Measurements from ENCODE around the gene ALCAM. TPM values are rescaled to one million over a fixed set of nuclear protein-coding genes. Genes with fewer than 3 reads are reported as not detected.

Gene ALCAM
- total RNA-seq, 1 experiment from 2014 or later = 16.4 TPM

GRCh38 chr3:105610473-105610872 is 243.8 kb downstream of the ALCAM start:
- Histone ChIP-seq H3K79me2 (ENCODE audit: low read length) (no peaks in the 10 kb centered on the region), H3K36me3 (ENCODE audit: insufficient read depth, low read length) (no peaks in the 10 kb centered on the region), H3K4me3 (ENCODE audit: low read length) (no peak overlapping the region), H4K20me1 (ENCODE audit: insufficient read depth, low read depth, low read length) (no peaks in the 10 kb centered on the region), H3K27ac (ENCODE audit: low read length) (no peak overlapping the region), H2AFZ (ENCODE audit: low read length) (no peak overlapping the region), H3K4me2 (ENCODE audit: low read depth, low read length, poor library complexity, severe bottlenecking) (no peak overlapping the region), H3K9me2 (replicated peaks; ENCODE audit: insufficient read depth, low read length) (no peaks in the 10 kb centered on the region), H3K9ac (ENCODE audit: low read length) (no peak overlapping the region), H3K27me3 (ENCODE audit: low read length) (no peaks in the 10 kb centered on the region), H3K9me3 (ENCODE audit: low read length) (no peaks in the 10 kb centered on the region), H3K4me1 (ENCODE audit: low read length) (no peaks in the 10 kb centered on the region)
- DNase-seq = no peak

- Histone ChIP-seq H3K36me3 (ENCODE audit: insufficient read depth, low read length) (no peaks in the 10 kb centered on the region), H3K4me1 (ENCODE audit: low read length) (no peaks in the 10 kb centered on the region), H3K4me3 (ENCODE audit: low read length) (no peak overlapping the region), H3K27me3 (ENCODE audit: low read length) (no peaks in the 10 kb centered on the region), H3K9me3 (ENCODE audit: low read length) (no peaks in the 10 kb centered on the region), H3K79me2 (ENCODE audit: low read length) (no peaks in the 10 kb centered on the region), H3K9me2 (replicated peaks; ENCODE audit: insufficient read depth, low read length) (no peaks in the 10 kb centered on the region), H4K20me1 (ENCODE audit: insufficient read depth, low read depth, low read length) (no peaks in the 10 kb centered on the region), H2AFZ (ENCODE audit: low read length) (no peak overlapping the region), H3K27ac (ENCODE audit: low read length) (no peak overlapping the region), H3K4me2 (ENCODE audit: low read depth, low read length, poor library complexity, severe bottlenecking) (no peak overlapping the region), H3K9ac (ENCODE audit: low read length) (no peak overlapping the region)
- no peak for DNase-seq
These were observed 244.8 kb downstream of the ALCAM start for GRCh38 chr3:105611304-105612192.

DNA sequence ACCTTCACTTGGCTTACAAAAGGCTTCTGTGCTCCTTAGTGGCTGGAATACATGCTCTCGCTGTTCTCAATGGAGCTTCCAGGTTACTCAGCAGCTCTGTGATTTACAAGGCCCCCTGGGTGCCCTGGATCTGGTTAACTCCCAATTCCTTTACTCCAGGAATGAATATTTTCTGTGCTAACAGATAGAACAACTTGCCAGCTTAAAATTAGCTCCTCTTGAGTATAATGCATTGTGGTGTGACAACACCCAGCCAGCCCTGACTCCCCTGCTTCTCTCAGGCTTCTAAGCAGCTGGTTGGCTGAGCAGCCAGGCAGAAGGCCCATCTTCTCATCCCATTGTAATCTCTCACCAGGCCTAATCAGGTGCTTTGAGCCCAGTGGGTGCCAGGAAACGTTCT is 246.4 kb downstream of the ALCAM start:
- H3K4me2 ChIP-seq (ENCODE audit: low read depth, low read length, poor library complexity, severe bottlenecking) = no peak overlapping the region
- no peaks in the 10 kb centered on the region for H3K9me2 ChIP-seq (replicated peaks; ENCODE audit: insufficient read depth, low read length)
- no peak overlapping the region for H3K4me3 ChIP-seq (ENCODE audit: low read length)
- no peaks in the 10 kb centered on the region for H3K79me2 ChIP-seq (ENCODE audit: low read length)
- H3K36me3 ChIP-seq (ENCODE audit: insufficient read depth, low read length) = no peaks in the 10 kb centered on the region
- H3K27me3 ChIP-seq (ENCODE audit: low read length) = no peaks in the 10 kb centered on the region
- no peaks in the 10 kb centered on the region for H4K20me1 ChIP-seq (ENCODE audit: insufficient read depth, low read depth, low read length)
- H3K9me3 ChIP-seq (ENCODE audit: low read length) = no peaks in the 10 kb centered on the region
- no peak overlapping the region for H2AFZ ChIP-seq (ENCODE audit: low read length)
- H3K4me1 ChIP-seq (ENCODE audit: low read length) = no peaks in the 10 kb centered on the region
- no peak overlapping the region for H3K27ac ChIP-seq (ENCODE audit: low read length)
- no peak overlapping the region for H3K9ac ChIP-seq (ENCODE audit: low read length)
- DNase-seq = no peak

DNA sequence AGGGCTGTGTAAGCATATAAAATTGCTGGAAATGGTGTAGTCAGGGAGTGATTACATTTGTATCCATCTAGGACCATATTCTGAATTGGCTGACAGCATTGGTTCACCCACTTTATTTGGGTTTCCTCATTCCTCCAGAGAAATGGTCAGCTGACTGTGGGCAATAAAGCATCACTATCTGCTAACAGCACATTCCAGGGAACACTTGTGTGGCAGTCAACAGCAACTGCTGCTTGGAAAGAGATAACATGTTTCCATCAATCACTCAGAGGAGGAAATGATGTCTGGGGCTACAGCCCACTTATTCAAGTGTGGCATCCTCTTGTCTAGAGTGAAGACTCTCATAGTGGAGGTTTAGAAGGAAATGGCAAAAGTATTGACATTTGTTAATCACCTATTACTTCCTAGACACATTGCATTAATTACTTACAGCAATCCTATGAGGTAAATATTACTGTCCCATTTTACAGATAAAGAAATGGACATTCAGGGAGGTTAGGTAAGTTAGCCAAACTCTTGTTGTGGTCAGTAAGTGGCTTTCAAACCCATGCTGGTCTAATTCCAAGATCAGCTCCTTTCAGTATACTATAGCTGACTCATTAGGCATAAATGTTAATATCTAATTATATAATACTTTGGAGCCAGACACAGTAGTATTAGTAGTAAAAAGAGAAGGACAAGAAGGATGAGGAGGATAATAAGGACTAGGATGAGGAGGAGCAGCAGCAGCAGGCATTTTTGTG is 247.8 kb downstream of the ALCAM start:
- no peak overlapping the region for H2AFZ ChIP-seq (ENCODE audit: low read length)
- no peak overlapping the region for H3K4me2 ChIP-seq (ENCODE audit: low read depth, low read length, poor library complexity, severe bottlenecking)
- H3K9me3 ChIP-seq (ENCODE audit: low read length) = no peaks in the 10 kb centered on the region
- no peaks in the 10 kb centered on the region for H4K20me1 ChIP-seq (ENCODE audit: insufficient read depth, low read depth, low read length)
- no peak overlapping the region for H3K9ac ChIP-seq (ENCODE audit: low read length)
- no peaks in the 10 kb centered on the region for H3K27me3 ChIP-seq (ENCODE audit: low read length)
- H3K4me3 ChIP-seq (ENCODE audit: low read length) = no peak overlapping the region
- H3K4me1 ChIP-seq (ENCODE audit: low read length) = no peaks in the 10 kb centered on the region
- no peaks in the 10 kb centered on the region for H3K9me2 ChIP-seq (replicated peaks; ENCODE audit: insufficient read depth, low read length)
- no peak for DNase-seq
- H3K79me2 ChIP-seq (ENCODE audit: low read length) = no peaks in the 10 kb centered on the region
- no peaks in the 10 kb centered on the region for H3K36me3 ChIP-seq (ENCODE audit: insufficient read depth, low read length)
- H3K27ac ChIP-seq (ENCODE audit: low read length) = no peak overlapping the region

DNA sequence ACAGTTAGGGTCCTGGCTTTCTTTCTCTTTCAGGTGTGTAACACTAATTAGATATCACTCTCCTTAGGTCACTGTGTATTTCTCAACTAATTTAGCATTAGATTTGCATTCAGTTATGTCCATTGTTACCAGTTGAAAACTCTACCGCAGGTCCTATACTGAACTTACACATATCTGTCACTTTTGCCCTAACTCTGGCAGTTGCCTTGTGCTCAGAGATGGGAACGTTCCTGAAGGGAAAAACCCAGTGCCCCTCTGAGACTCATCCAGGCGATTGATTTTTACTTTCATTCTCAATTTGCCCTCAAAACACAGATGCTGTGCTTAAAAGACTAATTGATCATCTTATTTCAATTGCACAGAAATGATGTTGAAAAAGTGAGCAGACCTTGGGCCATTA is 249.1 kb downstream of the ALCAM start:
- H3K36me3 ChIP-seq (ENCODE audit: insufficient read depth, low read length) = no peaks in the 10 kb centered on the region
- no peak overlapping the region for H3K4me3 ChIP-seq (ENCODE audit: low read length)
- no peaks in the 10 kb centered on the region for H3K27me3 ChIP-seq (ENCODE audit: low read length)
- H3K9ac ChIP-seq (ENCODE audit: low read length) = no peak overlapping the region
- H3K79me2 ChIP-seq (ENCODE audit: low read length) = no peaks in the 10 kb centered on the region
- no peaks in the 10 kb centered on the region for H3K4me1 ChIP-seq (ENCODE audit: low read length)
- H3K4me2 ChIP-seq (ENCODE audit: low read depth, low read length, poor library complexity, severe bottlenecking) = no peak overlapping the region
- no peak for DNase-seq
- H2AFZ ChIP-seq (ENCODE audit: low read length) = no peak overlapping the region
- H3K9me2 ChIP-seq (replicated peaks; ENCODE audit: insufficient read depth, low read length) = no peaks in the 10 kb centered on the region
- H3K9me3 ChIP-seq (ENCODE audit: low read length) = no peaks in the 10 kb centered on the region
- H4K20me1 ChIP-seq (ENCODE audit: insufficient read depth, low read depth, low read length) = no peaks in the 10 kb centered on the region
- no peak overlapping the region for H3K27ac ChIP-seq (ENCODE audit: low read length)

DNA sequence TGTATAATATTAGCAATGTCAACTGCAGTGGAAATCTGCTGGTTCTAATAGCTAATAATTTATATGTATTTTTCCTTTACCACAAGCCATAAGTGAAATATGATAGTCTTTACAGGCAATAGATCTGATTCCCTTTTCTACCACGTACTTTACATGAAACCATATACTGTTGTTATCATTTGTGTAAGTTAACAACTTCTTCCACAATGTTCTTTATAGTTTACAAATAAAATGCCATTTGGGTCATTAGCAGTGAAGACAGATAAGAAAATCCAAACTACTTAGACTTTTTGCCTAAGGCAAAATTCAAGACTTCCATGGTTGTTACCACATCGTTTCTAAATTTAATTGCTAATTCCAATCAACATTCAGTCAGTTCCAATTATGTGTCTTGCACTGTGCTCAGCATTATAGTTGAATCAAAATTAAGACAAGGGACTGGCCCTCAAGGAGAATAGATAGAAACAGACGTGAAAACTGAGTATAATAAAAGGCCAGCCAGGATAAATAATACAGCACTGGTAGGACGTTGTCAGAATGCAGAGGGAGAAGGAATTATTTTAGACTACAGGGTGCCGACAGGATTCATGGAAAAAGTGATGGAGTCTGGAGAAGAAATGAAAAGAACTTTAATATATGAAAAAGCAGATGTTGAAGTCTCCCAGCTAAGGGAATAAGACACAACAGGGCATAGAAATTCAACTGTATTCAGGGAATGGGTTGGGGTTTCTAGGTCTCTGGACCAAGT is 249.8 kb downstream of the ALCAM start:
- Histone ChIP-seq H3K4me3 (ENCODE audit: low read length) (no peak overlapping the region), H3K27me3 (ENCODE audit: low read length) (no peaks in the 10 kb centered on the region), H2AFZ (ENCODE audit: low read length) (no peak overlapping the region), H3K9me3 (ENCODE audit: low read length) (no peaks in the 10 kb centered on the region), H3K9ac (ENCODE audit: low read length) (no peak overlapping the region), H3K79me2 (ENCODE audit: low read length) (no peaks in the 10 kb centered on the region), H3K36me3 (ENCODE audit: insufficient read depth, low read length) (no peaks in the 10 kb centered on the region), H4K20me1 (ENCODE audit: insufficient read depth, low read depth, low read length) (no peaks in the 10 kb centered on the region), H3K4me2 (ENCODE audit: low read depth, low read length, poor library complexity, severe bottlenecking) (no peak overlapping the region), H3K27ac (ENCODE audit: low read length) (no peak overlapping the region), H3K9me2 (replicated peaks; ENCODE audit: insufficient read depth, low read length) (no peaks in the 10 kb centered on the region), H3K4me1 (ENCODE audit: low read length) (no peaks in the 10 kb centered on the region)
- no peak for DNase-seq

GRCh38 chr3:105618556-105618955 is 251.8 kb downstream of the ALCAM start:
- no peak overlapping the region for H3K4me3 ChIP-seq (ENCODE audit: low read length)
- H3K9ac ChIP-seq (ENCODE audit: low read length) = no peak overlapping the region
- no peak overlapping the region for H3K4me2 ChIP-seq (ENCODE audit: low read depth, low read length, poor library complexity, severe bottlenecking)
- H3K79me2 ChIP-seq (ENCODE audit: low read length) = no peaks in the 10 kb centered on the region
- no peaks in the 10 kb centered on the region for H3K9me2 ChIP-seq (replicated peaks; ENCODE audit: insufficient read depth, low read length)
- no peak for DNase-seq
- H3K27me3 ChIP-seq (ENCODE audit: low read length) = no peaks in the 10 kb centered on the region
- H3K36me3 ChIP-seq (ENCODE audit: insufficient read depth, low read length) = no peaks in the 10 kb centered on the region
- H3K4me1 ChIP-seq (ENCODE audit: low read length) = no peaks in the 10 kb centered on the region
- no peak overlapping the region for H3K27ac ChIP-seq (ENCODE audit: low read length)
- no peaks in the 10 kb centered on the region for H3K9me3 ChIP-seq (ENCODE audit: low read length)
- H4K20me1 ChIP-seq (ENCODE audit: insufficient read depth, low read depth, low read length) = no peaks in the 10 kb centered on the region
- H2AFZ ChIP-seq (ENCODE audit: low read length) = no peak overlapping the region

DNA sequence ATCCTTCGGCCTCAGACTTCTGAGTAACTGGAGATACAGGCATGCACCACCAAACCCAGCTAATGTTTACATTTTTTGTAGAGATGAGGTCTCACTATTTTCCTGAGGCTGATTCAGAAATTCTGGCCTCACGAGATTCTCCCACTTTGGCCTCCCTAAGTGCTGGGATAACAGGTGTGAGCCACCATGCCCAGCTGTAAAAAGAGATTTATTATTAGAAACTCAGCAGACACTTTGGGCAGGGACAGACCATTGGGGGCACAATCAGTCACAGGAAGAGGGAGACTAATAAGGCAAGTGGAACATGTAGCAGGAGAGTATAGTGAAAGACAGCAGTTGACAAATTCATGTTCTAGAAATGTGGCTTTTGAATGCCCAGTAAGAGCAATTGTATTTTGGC is 252.9 kb downstream of the ALCAM start:
- no peak overlapping the region for H2AFZ ChIP-seq (ENCODE audit: low read length)

More for the DNA sequence above, 252.9 kb downstream of the ALCAM start:
- H3K9me3 ChIP-seq (ENCODE audit: low read length) = no peaks in the 10 kb centered on the region
- H3K4me2 ChIP-seq (ENCODE audit: low read depth, low read length, poor library complexity, severe bottlenecking) = no peak overlapping the region
- no peaks in the 10 kb centered on the region for H4K20me1 ChIP-seq (ENCODE audit: insufficient read depth, low read depth, low read length)
- H3K27me3 ChIP-seq (ENCODE audit: low read length) = no peaks in the 10 kb centered on the region
- no peaks in the 10 kb centered on the region for H3K4me1 ChIP-seq (ENCODE audit: low read length)
- H3K27ac ChIP-seq (ENCODE audit: low read length) = no peak overlapping the region
- no peak overlapping the region for H3K4me3 ChIP-seq (ENCODE audit: low read length)
- DNase-seq = no peak
- no peaks in the 10 kb centered on the region for H3K36me3 ChIP-seq (ENCODE audit: insufficient read depth, low read length)
- no peaks in the 10 kb centered on the region for H3K79me2 ChIP-seq (ENCODE audit: low read length)
- H3K9ac ChIP-seq (ENCODE audit: low read length) = no peak overlapping the region
- H3K9me2 ChIP-seq (replicated peaks; ENCODE audit: insufficient read depth, low read length) = no peaks in the 10 kb centered on the region

Data from Karpas-422 (cell line).